Measurements from ENCODE around the gene ABCB9. TPM values are rescaled to one million over a fixed set of nuclear protein-coding genes. Genes with fewer than 3 reads are reported as not detected.

The ABCB9 gene
- total RNA-seq, 1 donor from 2014 or later: 9.6 TPM

GRCh38 chr12:122985338-122986257 is 19.3 kb upstream of the ABCB9 start:
- TF ChIP-seq CTCF (conservative IDR thresholded peaks at IDR 0.05): no peak
- no peak overlapping the region for H3K27ac Mint-ChIP-seq
- DNase-seq (ENCODE audit: extremely low spot score, unreplicated experiment): no peak
- no peak overlapping the region for H3K4me3 Mint-ChIP-seq
- H3K9me3 Mint-ChIP-seq: no peaks in the 10 kb centered on the region
- H3K27me3 Mint-ChIP-seq: no peaks in the 10 kb centered on the region
- H3K36me3 Mint-ChIP-seq: no peaks in the 10 kb centered on the region
- peaks cover 25% of the 10 kb centered on the region for H3K4me1 Mint-ChIP-seq (ENCODE audit: unreplicated experiment)

GRCh38 chr12:122984612-122985337 is 18.5 kb upstream of the ABCB9 start:
- Mint-ChIP-seq H3K36me3 (no peaks in the 10 kb centered on the region), H3K27me3 (no peaks in the 10 kb centered on the region), H3K27ac (peak overlapping the region; percentile 50), H3K9me3 (no peaks in the 10 kb centered on the region), H3K4me3 (peak overlapping the region; percentile 70), H3K4me1 (ENCODE audit: unreplicated experiment) (peaks cover 29% of the 10 kb centered on the region)
- DNase-seq (ENCODE audit: extremely low spot score, unreplicated experiment): no peak
- TF ChIP-seq CTCF (conservative IDR thresholded peaks at IDR 0.05): no peak

- Mint-ChIP-seq H3K36me3 (no peaks in the 10 kb centered on the region), H3K27me3 (no peaks in the 10 kb centered on the region), H3K27ac (peak overlapping the region; percentile 50), H3K4me1 (ENCODE audit: unreplicated experiment) (peaks cover 29% of the 10 kb centered on the region), H3K9me3 (no peaks in the 10 kb centered on the region), H3K4me3 (peak overlapping the region; percentile 70)
- TF ChIP-seq CTCF (conservative IDR thresholded peaks at IDR 0.05): no peak
- no peak for DNase-seq (ENCODE audit: extremely low spot score, unreplicated experiment)
Measured at GRCh38 chr12:122983789-122984515, 17.7 kb upstream of the ABCB9 start.

- Mint-ChIP-seq H3K36me3 (no peaks in the 10 kb centered on the region), H3K27me3 (no peaks in the 10 kb centered on the region), H3K4me1 (ENCODE audit: unreplicated experiment) (peaks cover 29% of the 10 kb centered on the region), H3K4me3 (peak overlapping the region; percentile 70), H3K27ac (peak overlapping the region; percentile 72), H3K9me3 (no peaks in the 10 kb centered on the region)
- no peak for TF ChIP-seq CTCF (conservative IDR thresholded peaks at IDR 0.05)
- no peak for DNase-seq (ENCODE audit: extremely low spot score, unreplicated experiment)
Measured at GRCh38 chr12:122982963-122983788, 16.9 kb upstream of the ABCB9 start.

- Mint-ChIP-seq H3K9me3 (no peaks in the 10 kb centered on the region), H3K36me3 (no peaks in the 10 kb centered on the region), H3K27ac (no peak overlapping the region), H3K27me3 (no peaks in the 10 kb centered on the region), H3K4me3 (peak overlapping the region; percentile 90), H3K4me1 (ENCODE audit: unreplicated experiment) (peaks cover 29% of the 10 kb centered on the region)
- no peak for DNase-seq (ENCODE audit: extremely low spot score, unreplicated experiment)
- no peak for TF ChIP-seq CTCF (conservative IDR thresholded peaks at IDR 0.05)
Measured at GRCh38 chr12:122982477-122982815, 16.2 kb upstream of the ABCB9 start.

Data from type B pancreatic cell (in vitro differentiated cells).